Measurements from ENCODE around the gene COL2A1.

DNA sequence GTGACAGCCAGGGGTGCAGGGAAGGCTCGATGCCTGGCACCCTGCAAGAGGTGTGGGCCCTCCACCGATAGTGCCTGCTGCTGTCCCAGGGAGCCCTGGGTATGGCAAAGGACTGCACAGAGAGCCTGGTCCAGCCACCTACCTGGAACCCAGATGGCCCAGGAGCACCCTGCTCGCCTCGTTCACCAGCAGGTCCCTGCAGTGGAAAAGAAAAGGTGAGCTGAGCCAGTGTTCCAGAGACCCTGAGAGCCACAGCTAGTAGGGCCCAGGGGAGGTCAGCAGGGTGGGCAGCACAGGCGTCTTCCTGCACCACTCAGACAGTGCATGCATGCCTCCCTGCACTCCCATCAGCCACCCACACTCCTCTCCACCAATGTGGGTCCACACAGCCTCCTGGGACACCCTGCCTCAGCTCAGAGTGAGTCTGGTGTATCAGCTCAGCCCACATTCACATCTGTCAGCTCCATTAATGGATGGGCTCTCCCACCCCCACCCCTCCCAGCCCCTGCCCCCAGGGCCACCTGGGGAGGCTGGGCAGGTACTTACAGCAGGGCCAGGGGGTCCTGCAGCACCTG is 20.6 kb downstream of the COL2A1 start:
- TF ChIP-seq, protein P1, sequence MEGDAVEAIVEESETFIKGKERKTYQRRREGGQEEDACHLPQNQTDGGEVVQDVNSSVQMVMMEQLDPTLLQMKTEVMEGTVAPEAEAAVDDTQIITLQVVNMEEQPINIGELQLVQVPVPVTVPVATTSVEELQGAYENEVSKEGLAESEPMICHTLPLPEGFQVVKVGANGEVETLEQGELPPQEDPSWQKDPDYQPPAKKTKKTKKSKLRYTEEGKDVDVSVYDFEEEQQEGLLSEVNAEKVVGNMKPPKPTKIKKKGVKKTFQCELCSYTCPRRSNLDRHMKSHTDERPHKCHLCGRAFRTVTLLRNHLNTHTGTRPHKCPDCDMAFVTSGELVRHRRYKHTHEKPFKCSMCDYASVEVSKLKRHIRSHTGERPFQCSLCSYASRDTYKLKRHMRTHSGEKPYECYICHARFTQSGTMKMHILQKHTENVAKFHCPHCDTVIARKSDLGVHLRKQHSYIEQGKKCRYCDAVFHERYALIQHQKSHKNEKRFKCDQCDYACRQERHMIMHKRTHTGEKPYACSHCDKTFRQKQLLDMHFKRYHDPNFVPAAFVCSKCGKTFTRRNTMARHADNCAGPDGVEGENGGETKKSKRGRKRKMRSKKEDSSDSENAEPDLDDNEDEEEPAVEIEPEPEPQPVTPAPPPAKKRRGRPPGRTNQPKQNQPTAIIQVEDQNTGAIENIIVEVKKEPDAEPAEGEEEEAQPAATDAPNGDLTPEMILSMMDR (IDR thresholded peaks at IDR 0.05): no peak
- no peak for TF ChIP-seq POLR2A (IDR thresholded peaks at IDR 0.05)

All from transverse colon (tissue), 3 donors.